SU-DHL-6 (cell line): Measurements from ENCODE around the gene SLC16A4.

Experiments
- H2AFZ ChIP-seq: fragments of 200-600 bp; sonication (generic); 2 replicates; pipeline ENCODE4 v1.6.1; 2014; ENCODE audit warnings: low read depth, mild to moderate bottlenecking, moderate library complexity, mixed read lengths, antibody characterized with exemption, low read length; ENCODE audit not compliant: severe bottlenecking
- H3F3A ChIP-seq: fragments of 200-600 bp; shearing (Covaris generic); 2 replicates; pipeline ENCODE4 v1.6.0; 2016; ENCODE audit warnings: antibody characterized with exemption, mild to moderate bottlenecking; ENCODE audit not compliant: insufficient read depth
- H3K27ac ChIP-seq: fragments of 200-600 bp; sonication (generic); 2 replicates; pipeline ENCODE4 v1.5.1; 2016; ENCODE audit warnings: low read depth, mild to moderate bottlenecking, low read length, moderate library complexity, mixed read lengths
- H3K27me3 ChIP-seq: fragments of 200-600 bp; sonication (generic), shearing (Covaris generic); 2 replicates; pipeline ENCODE4 v1.6.0; 2014; ENCODE audit warnings: mild to moderate bottlenecking, low read length
- H3K36me3 ChIP-seq: fragments of 200-600 bp; sonication (generic); 2 replicates; pipeline ENCODE4 v1.6.1; 2014; ENCODE audit warnings: mild to moderate bottlenecking, low read length, mixed read lengths
- H3K4me2 ChIP-seq: fragments of 300-600, 200-600 bp; shearing (Covaris generic), sonication (generic); 2 replicates; pipeline ENCODE4 v1.6.0; 2014; ENCODE audit warnings: low read length, low read depth, mild to moderate bottlenecking; ENCODE audit not compliant: poor library complexity, severe bottlenecking
- H3K4me3 ChIP-seq: fragments of 200-600 bp; sonication (generic); 2 replicates; pipeline ENCODE4 v1.5.1; 2014; ENCODE audit warnings: antibody characterized with exemption, low read length, mild to moderate bottlenecking, mixed read lengths; ENCODE audit not compliant: insufficient read depth, poor library complexity, severe bottlenecking
- H3K79me2 ChIP-seq: fragments of 200-600 bp; sonication (generic); 2 replicates; pipeline ENCODE4 v1.6.1; 2014; ENCODE audit warnings: mild to moderate bottlenecking, low read length, moderate library complexity; ENCODE audit not compliant: insufficient read depth
- H3K9ac ChIP-seq: fragments of 200-600 bp; sonication (generic); 2 replicates; pipeline ENCODE4 v1.7.0; 2014; ENCODE audit warnings: mild to moderate bottlenecking, low read length
- H3K9me2 ChIP-seq: fragments of 200-600 bp; sonication (generic); replicated peaks from 2 replicates; pipeline ENCODE4 v1.6.1; 2014; ENCODE audit warnings: low read length; ENCODE audit not compliant: insufficient read depth
- H3K9me3 ChIP-seq: fragments of 200-600 bp; sonication (generic); 2 replicates; pipeline ENCODE4 v1.6.1; 2014; ENCODE audit warnings: low read length, mixed read lengths; ENCODE audit not compliant: insufficient read depth
- H4K20me1 ChIP-seq: fragments of 200-600 bp; sonication (generic); 2 replicates; pipeline ENCODE4 v1.6.1; 2014; ENCODE audit warnings: low read depth, mild to moderate bottlenecking, antibody characterized with exemption, low read length, moderate library complexity, mixed read lengths
- CTCF ChIP-seq: fragments of 200-600 bp; sonication (generic); IDR thresholded peaks from one replicate; pipeline ENCODE4 v1.5.1; 2017; ENCODE audit warnings: antibody characterized with exemption, mild to moderate bottlenecking, low read length, moderate library complexity; ENCODE audit not compliant: insufficient read depth, poor library complexity, severe bottlenecking
- EZH2phosphoT487 ChIP-seq: fragments of 200-600 bp; sonication (generic), shearing (Covaris generic); conservative IDR thresholded peaks from 2 replicates; pipeline ENCODE4 v1.6.1; 2018; ENCODE audit warnings: mild to moderate bottlenecking, antibody characterized with exemption, low read length, moderate library complexity, mixed read lengths

The SLC16A4 gene

GRCh38 chr1:110412576-110412975, 21.8 kb upstream of the SLC16A4 start:
- H3K9ac ChIP-seq: no peak overlapping the region
- H2AFZ ChIP-seq: no peak overlapping the region
- H3K27ac ChIP-seq: no peak overlapping the region
- H3K79me2 ChIP-seq: no peaks in the 10 kb centered on the region
- no peak overlapping the region for H3K4me2 ChIP-seq
- no peaks in the 10 kb centered on the region for H3F3A ChIP-seq
- H3K36me3 ChIP-seq: no peaks in the 10 kb centered on the region
- no peaks in the 10 kb centered on the region for H3K9me2 ChIP-seq
- no peak overlapping the region for H3K4me3 ChIP-seq
- H4K20me1 ChIP-seq: no peaks in the 10 kb centered on the region
- no peaks in the 10 kb centered on the region for H3K9me3 ChIP-seq
- TF ChIP-seq CTCF: peak; percentile 91
- no peak for TF ChIP-seq EZH2phosphoT487
- no peaks in the 10 kb centered on the region for H3K27me3 ChIP-seq

GRCh38 chr1:110411173-110411735, 20.4 kb upstream of the SLC16A4 start:
- peaks cover 11% of the 10 kb centered on the region for H3K79me2 ChIP-seq
- H3K4me3 ChIP-seq: no peak overlapping the region
- no peak overlapping the region for H2AFZ ChIP-seq
- 0 out of 2 replicates have a peak, but pooled peaks cover under 1% of the 10 kb centered on the region for H3F3A ChIP-seq
- H3K4me2 ChIP-seq: no peak overlapping the region
- no peaks in the 10 kb centered on the region for H3K27me3 ChIP-seq
- H3K36me3 ChIP-seq: no peaks in the 10 kb centered on the region
- TF ChIP-seq EZH2phosphoT487 (no peak), CTCF (no peak)
- no peak overlapping the region for H3K27ac ChIP-seq
- no peak overlapping the region for H3K9ac ChIP-seq
- H3K9me2 ChIP-seq: no peaks in the 10 kb centered on the region
- H3K9me3 ChIP-seq: no peaks in the 10 kb centered on the region
- no peaks in the 10 kb centered on the region for H4K20me1 ChIP-seq

- Histone ChIP-seq H3K27me3 (no peaks in the 10 kb centered on the region), H4K20me1 (no peaks in the 10 kb centered on the region), H3K79me2 (peaks cover 17% of the 10 kb centered on the region), H3K4me3 (no peak overlapping the region), H3K9me2 (no peaks in the 10 kb centered on the region), H3K9me3 (no peaks in the 10 kb centered on the region), H3K36me3 (peaks cover 2% of the 10 kb centered on the region; the same call in 1 of the 2 replicates), H2AFZ (no peak overlapping the region), H3F3A (peaks cover 6% of the 10 kb centered on the region; the same call in 1 of the 2 replicates), H3K27ac (no peak overlapping the region), H3K9ac (no peak overlapping the region), H3K4me2 (no peak overlapping the region)
- TF ChIP-seq CTCF (no peak), EZH2phosphoT487 (no peak)
Measured at GRCh38 chr1:110409316-110409715, 18.5 kb upstream of the SLC16A4 start.
